Dedifferentiated amniotic fluid mesenchymal stem cell (primary cell): ENCODE results near the gene HSH2D.
A peak's percentile ranks its signal among the peaks of the same experiment; 100 is the strongest.

Source experiments
- DNase-seq: peaks from one replicate; pipeline ENCODE4 v3.0.0-alpha.2; 2016; ENCODE audit errors: extremely low spot score

HSH2D gene

GRCh38 chr19:16193466-16193865 lies 50.0 kb downstream of the HSH2D start:
- DNase-seq = peak; percentile 6

- peak; percentile 42 for DNase-seq
Measured at GRCh38 chr19:16197188-16197621, 53.7 kb downstream of the HSH2D start.

- peak; percentile 96 for DNase-seq
Measured at GRCh38 chr19:16197622-16198369, 54.3 kb downstream of the HSH2D start, which contains the start of gene AP1M1. TSS of gene AP1M1 (plus strand) at chr19:16197911. CDS start at chr19:16198027, 116 bp downstream.

GRCh38 chr19:16198370-16198651 lies 54.8 kb downstream of the HSH2D start:
- no peak for DNase-seq

GRCh38 chr19:16199275-16199932 lies 55.9 kb downstream of the HSH2D start:
- DNase-seq = no peak

GRCh38 chr19:16200038-16201010 lies 56.8 kb downstream of the HSH2D start:
- DNase-seq = no peak

GRCh38 chr19:16201011-16201391 lies 57.5 kb downstream of the HSH2D start:
- no peak for DNase-seq

GRCh38 chr19:16202320-16203255 lies 59.1 kb downstream of the HSH2D start:
- DNase-seq = peak; percentile 17

DNA sequence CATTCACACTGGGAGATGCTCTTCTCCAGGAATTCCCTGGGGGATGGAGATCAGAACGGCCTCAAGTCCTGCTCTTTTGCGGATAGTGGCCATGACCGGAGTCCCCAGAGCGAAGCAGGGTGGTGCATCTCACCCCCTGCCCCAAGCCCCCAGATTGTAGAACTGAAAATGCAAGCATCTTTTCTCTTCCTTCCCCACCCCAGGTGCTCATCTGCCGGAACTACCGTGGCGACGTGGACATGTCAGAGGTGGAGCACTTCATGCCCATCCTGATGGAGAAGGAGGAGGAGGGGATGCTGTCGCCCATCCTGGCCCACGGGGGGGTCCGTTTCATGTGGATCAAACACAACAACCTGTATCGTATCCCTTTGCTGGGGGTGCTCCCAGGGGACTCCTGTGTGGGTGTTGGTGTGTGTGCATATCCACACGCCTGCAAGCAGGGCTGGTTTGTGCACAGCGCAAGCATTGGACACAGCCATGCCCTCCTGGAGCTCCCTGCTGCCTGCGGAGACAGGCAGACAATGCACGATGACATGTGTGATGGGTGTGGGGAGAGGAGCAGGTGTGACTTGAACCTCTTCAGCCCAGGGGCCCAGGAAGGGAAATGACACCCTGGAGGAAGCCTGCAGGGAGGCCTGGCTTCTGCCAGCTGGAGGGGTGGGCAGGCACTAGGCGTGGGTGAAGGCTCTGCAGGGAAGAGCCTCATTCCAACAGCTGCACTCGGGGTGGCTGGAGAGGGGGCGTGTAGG lies 59.9 kb downstream of the HSH2D start:
- DNase-seq = no peak

DNA sequence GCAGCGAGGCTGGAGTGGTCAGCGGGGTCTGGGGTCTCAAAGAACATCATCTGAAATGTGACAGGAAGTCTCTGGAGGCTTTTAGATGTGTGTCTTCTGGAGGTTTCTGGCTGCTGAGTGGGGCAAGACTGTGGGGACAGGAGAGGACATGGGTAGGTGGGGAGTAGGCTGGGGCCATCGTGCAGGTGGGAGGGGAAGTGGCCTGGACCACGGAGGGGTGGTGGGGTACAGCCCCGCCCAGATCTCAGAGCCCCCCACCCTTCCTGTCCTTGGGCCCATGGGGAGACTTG lies 60.5 kb downstream of the HSH2D start:
- no peak for DNase-seq

DNA sequence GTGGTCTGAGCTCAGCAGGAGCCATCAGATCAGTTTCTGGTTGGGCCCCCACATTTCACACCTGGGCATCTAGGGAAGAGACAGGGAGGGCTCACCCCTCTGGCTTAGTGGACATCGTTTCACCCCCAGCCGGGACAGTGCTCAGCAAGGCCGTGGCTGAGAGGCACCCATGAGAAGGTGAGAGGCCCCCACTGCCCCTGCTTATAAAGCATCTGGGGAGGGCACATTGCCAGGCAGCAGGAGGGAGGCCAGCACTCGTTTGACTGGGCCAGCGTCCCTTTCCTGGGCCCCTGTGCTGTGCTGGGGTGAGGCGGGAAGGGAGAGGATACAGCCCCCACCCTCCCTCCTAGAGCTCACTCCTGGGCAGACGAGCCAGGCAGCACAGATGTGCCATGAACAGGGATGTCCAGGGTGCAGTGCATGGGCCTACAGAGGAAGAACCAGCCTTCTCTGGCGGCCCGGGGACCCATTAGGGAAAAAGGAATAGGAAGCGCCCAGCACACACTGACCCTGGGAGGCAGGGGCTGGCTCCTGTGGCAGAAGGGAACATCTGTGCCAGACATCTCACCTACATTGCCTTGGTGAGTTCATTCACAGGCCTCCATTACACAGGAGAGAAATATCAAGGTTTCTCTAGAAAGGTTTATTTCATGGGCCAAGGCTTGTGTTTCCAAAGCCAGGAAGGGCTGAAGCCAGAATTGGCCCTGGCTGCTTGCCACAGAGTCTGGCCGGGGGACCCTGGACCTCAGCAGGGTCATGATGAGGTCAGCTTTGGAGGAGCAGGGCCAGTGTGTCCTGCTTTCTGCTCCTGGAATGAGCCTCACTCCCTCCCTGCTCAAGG lies 61.9 kb downstream of the HSH2D start:
- DNase-seq = no peak

GRCh38 chr19:16206046-16206605 lies 62.6 kb downstream of the HSH2D start:
- DNase-seq = no peak

GRCh38 chr19:16206637-16207036 lies 63.2 kb downstream of the HSH2D start:
- no peak for DNase-seq

DNA sequence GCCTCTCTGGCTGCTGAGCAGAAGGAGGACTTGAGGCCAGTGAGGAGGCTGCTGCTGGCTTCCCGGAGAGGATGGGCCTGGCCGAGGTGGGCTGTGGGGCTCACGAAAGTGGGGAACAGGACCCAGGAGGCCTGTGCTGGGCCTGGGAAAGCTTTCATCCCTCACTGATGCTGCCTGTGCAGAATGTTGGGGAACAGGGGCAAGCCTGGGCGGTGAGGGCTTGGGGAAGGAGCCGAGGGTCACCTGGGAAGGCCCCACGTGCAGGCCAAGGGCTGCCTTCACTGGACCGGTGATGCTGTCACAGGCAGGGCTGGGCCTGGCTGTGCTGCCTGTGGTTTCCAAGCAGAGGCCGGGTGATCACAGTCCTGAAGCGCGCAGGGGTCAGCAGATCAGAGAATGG lies 63.6 kb downstream of the HSH2D start:
- no peak for DNase-seq

- DNase-seq = no peak
Measured at GRCh38 chr19:16207490-16208025, 64.1 kb downstream of the HSH2D start.
